PC-3 (cell line): ENCODE data around the gene LOC101059915. TPM values are rescaled to one million over a fixed set of nuclear protein-coding genes. Genes with fewer than 3 reads are reported as not detected.

Experiments used
- total RNA-seq: library from RNA; depleted of rRNA; stranded (reverse); fragments of >200 nt; gene quantifications from 2 replicates; pipeline ENCODE4 v1.2.3, GENCODE V29; 2014; rRNA removed

The LOC101059915 gene

Other genes starting within 250 kb of the LOC101059915 start
- gene OGT, start 134.4 kb upstream of the LOC101059915 start, total RNA-seq = 94.2 and 99.8 TPM in 2 replicates
- 1.6 and 2.9 TPM in 2 replicates for gene GCNA, start 89.1 kb upstream of the LOC101059915 start, total RNA-seq
- not detected in 2 replicates for gene CXCR3, start 49.0 kb upstream of the LOC101059915 start, total RNA-seq
- gene CXorf49, start 50.7 kb downstream of the LOC101059915 start, total RNA-seq = not detected in 2 replicates
- gene CXorf49B, start 95.8 kb downstream of the LOC101059915 start, total RNA-seq = not detected in 2 replicates
- gene NHSL2, start 243.3 kb downstream of the LOC101059915 start, total RNA-seq = 0.07 and 0.58 TPM in 2 replicates